ENCODE measurements around the gene FAM83E. TPM values are rescaled to one million over a fixed set of nuclear protein-coding genes. Genes with fewer than 3 reads are reported as not detected.
A peak's percentile ranks its signal among the peaks of the same experiment; 100 is the strongest.

The FAM83E gene
- total RNA-seq, 2 experiments from 2014 or later: 3.0 to 3.7 TPM

DNA sequence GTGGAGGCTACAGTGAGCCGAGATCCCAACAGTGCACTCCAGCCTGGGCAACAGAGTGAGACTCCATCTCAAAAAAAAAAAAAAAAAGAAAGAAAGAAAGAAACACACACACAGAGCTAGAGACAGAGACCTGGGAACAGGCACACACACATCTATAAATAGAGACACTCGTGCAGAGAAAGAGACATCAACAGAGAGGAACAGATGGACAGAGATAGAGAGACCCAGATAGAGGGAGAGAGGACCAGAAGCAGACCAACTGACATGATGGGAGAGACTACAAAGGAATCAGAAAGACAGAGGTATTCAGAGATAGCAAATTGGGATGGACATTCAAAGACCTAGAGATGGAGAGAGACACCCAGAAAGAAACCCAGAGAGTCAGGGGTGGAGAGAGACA is 33.3 kb upstream of the FAM83E start:
- TF ChIP-seq CTCF (conservative IDR thresholded peaks at IDR 0.05; ENCODE audit: low read length) (no peak), EZH2phosphoT487 (IDR thresholded peaks at IDR 0.05; ENCODE audit: borderline replicate concordance, low read depth, low read length) (no peak)
- no TSS peak for BruUV-seq (replicated peaks)
- H3K4me1 ChIP-seq (ENCODE audit: insufficient read depth, low read length, poor library complexity, severe bottlenecking): peaks cover 29% of the 10 kb centered on the region
- no peaks in the 10 kb centered on the region for H3K9me2 ChIP-seq (ENCODE audit: insufficient read depth, low read length)
- H3K36me3 ChIP-seq (ENCODE audit: insufficient read depth, low read length): no peaks in the 10 kb centered on the region
- no peak overlapping the region for H3K4me2 ChIP-seq (ENCODE audit: low read length)
- ChIA-PET CTCF (ENCODE audit: unreplicated experiment) (no interaction called here), POLR2A (no interaction called here)
- H3K79me2 ChIP-seq (ENCODE audit: insufficient read depth, low read depth, low read length): no peaks in the 10 kb centered on the region
- no peak overlapping the region for H3K4me3 ChIP-seq (ENCODE audit: low read depth, low read length, poor library complexity, severe bottlenecking)
- DNase-seq (ENCODE audit: low spot score): no peak
- no peak overlapping the region for H2AFZ ChIP-seq (ENCODE audit: low read length)
- intact Hi-C loops (cut with micrococcal nuclease; ENCODE audit: unreplicated experiment): loop anchor here (5.0 kb wide), 2 partner anchors 89 to 324 kb away; no protein-coding TSS in a partner anchor
- H3K9me3 ChIP-seq (ENCODE audit: low read length): no peaks in the 10 kb centered on the region
- H4K20me1 ChIP-seq (ENCODE audit: insufficient read depth, low read length): no peaks in the 10 kb centered on the region
- no peak overlapping the region for H3K27ac ChIP-seq (ENCODE audit: low read depth, low read length, poor library complexity, severe bottlenecking)

GRCh38 chr19:48646722-48647216 is 31.9 kb upstream of the FAM83E start:
- H4K20me1 ChIP-seq (ENCODE audit: insufficient read depth, low read length): no peaks in the 10 kb centered on the region
- H2AFZ ChIP-seq (ENCODE audit: low read length): peak overlapping the region; percentile 7; the same call in 1 of the 2 replicates
- TF ChIP-seq EZH2phosphoT487 (IDR thresholded peaks at IDR 0.05; ENCODE audit: borderline replicate concordance, low read depth, low read length) (no peak), CTCF (conservative IDR thresholded peaks at IDR 0.05; ENCODE audit: low read length) (no peak)
- H3K9me2 ChIP-seq (ENCODE audit: insufficient read depth, low read length): no peaks in the 10 kb centered on the region
- H3K4me1 ChIP-seq (ENCODE audit: insufficient read depth, low read length, poor library complexity, severe bottlenecking): peaks cover 29% of the 10 kb centered on the region
- no peaks in the 10 kb centered on the region for H3K79me2 ChIP-seq (ENCODE audit: insufficient read depth, low read depth, low read length)
- H3K9me3 ChIP-seq (ENCODE audit: low read length): no peaks in the 10 kb centered on the region
- POLR2A ChIA-PET: no interaction called here
- DNase-seq (ENCODE audit: low spot score): no peak
- no TSS peak for BruUV-seq (replicated peaks)
- intact Hi-C loops (cut with micrococcal nuclease; ENCODE audit: unreplicated experiment): loop anchor here (1.0 to 5.0 kb wide), 4 partner anchors 29 to 326 kb away; no protein-coding TSS in a partner anchor
- peak overlapping the region; percentile 92 for H3K4me2 ChIP-seq (ENCODE audit: low read length)
- H3K4me3 ChIP-seq (ENCODE audit: low read depth, low read length, poor library complexity, severe bottlenecking): peak overlapping the region; percentile 66
- no peak overlapping the region for H3K27ac ChIP-seq (ENCODE audit: low read depth, low read length, poor library complexity, severe bottlenecking)
- CTCF ChIA-PET (ENCODE audit: unreplicated experiment): no interaction called here
- H3K36me3 ChIP-seq (ENCODE audit: insufficient read depth, low read length): no peaks in the 10 kb centered on the region

GRCh38 chr19:48646001-48646721 is 31.3 kb upstream of the FAM83E start, which contains the start of gene CA11:
Gene CA11, minus strand, starts transcription at chr19:48646187. Its CDS starts 555 bp downstream, at chr19:48645632.
- Histone ChIP-seq H3K36me3 (ENCODE audit: insufficient read depth, low read length) (no peaks in the 10 kb centered on the region), H3K9me3 (ENCODE audit: low read length) (no peaks in the 10 kb centered on the region), H3K79me2 (ENCODE audit: insufficient read depth, low read depth, low read length) (no peaks in the 10 kb centered on the region), H3K27ac (ENCODE audit: low read depth, low read length, poor library complexity, severe bottlenecking) (peak within 1 kb of the TSS; percentile 25), H3K4me2 (ENCODE audit: low read length) (peak within 1 kb of the TSS; percentile 92), H2AFZ (ENCODE audit: low read length) (peak within 1 kb of the TSS; percentile 95), H3K4me1 (ENCODE audit: insufficient read depth, low read length, poor library complexity, severe bottlenecking) (peaks cover 29% of the 10 kb centered on the region), H4K20me1 (ENCODE audit: insufficient read depth, low read length) (no peaks in the 10 kb centered on the region), H3K4me3 (ENCODE audit: low read depth, low read length, poor library complexity, severe bottlenecking) (peak within 1 kb of the TSS; percentile 66), H3K9me2 (ENCODE audit: insufficient read depth, low read length) (no peaks in the 10 kb centered on the region)
- TF ChIP-seq EZH2phosphoT487 (IDR thresholded peaks at IDR 0.05; ENCODE audit: borderline replicate concordance, low read depth, low read length) (no peak), CTCF (conservative IDR thresholded peaks at IDR 0.05; ENCODE audit: low read length) (peak; percentile 83)
- intact Hi-C loops (cut with micrococcal nuclease; ENCODE audit: unreplicated experiment): loop anchor here (1.0 to 5.0 kb wide), 4 partner anchors 29 to 326 kb away; no protein-coding TSS in a partner anchor
- peak; percentile 92 for DNase-seq (ENCODE audit: low spot score)
- ChIA-PET POLR2A (interaction anchor here (0.6 to 0.7 kb wide), 2 partner anchors 163 to 1351 kb away, joined by 3 read pairs; no protein-coding TSS in a partner anchor), CTCF (ENCODE audit: unreplicated experiment) (no interaction called here)
- BruUV-seq (replicated peaks): no TSS peak

Data from OCI-LY7 (cell line).